ENCODE data around the gene ROCK2. TPM values are rescaled to one million over a fixed set of nuclear protein-coding genes. Genes with fewer than 3 reads are reported as not detected.

Gene ROCK2
- total RNA-seq, 1 donor from 2014 or later, result 20.0 TPM

GRCh38 chr2:11250400-11251196, 93.8 kb downstream of the ROCK2 start:
- TF ChIP-seq, protein P1, sequence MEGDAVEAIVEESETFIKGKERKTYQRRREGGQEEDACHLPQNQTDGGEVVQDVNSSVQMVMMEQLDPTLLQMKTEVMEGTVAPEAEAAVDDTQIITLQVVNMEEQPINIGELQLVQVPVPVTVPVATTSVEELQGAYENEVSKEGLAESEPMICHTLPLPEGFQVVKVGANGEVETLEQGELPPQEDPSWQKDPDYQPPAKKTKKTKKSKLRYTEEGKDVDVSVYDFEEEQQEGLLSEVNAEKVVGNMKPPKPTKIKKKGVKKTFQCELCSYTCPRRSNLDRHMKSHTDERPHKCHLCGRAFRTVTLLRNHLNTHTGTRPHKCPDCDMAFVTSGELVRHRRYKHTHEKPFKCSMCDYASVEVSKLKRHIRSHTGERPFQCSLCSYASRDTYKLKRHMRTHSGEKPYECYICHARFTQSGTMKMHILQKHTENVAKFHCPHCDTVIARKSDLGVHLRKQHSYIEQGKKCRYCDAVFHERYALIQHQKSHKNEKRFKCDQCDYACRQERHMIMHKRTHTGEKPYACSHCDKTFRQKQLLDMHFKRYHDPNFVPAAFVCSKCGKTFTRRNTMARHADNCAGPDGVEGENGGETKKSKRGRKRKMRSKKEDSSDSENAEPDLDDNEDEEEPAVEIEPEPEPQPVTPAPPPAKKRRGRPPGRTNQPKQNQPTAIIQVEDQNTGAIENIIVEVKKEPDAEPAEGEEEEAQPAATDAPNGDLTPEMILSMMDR (IDR thresholded peaks at IDR 0.05; ENCODE audit: insufficient read depth, low read length, severe bottlenecking), result no peak
- DNase-seq (ENCODE audit: low read depth) (peak; percentile 43), FAIRE-seq (no peak)
- Histone ChIP-seq H3K4me3 (ENCODE audit: low read depth, low read length) (no peak overlapping the region), H3K36me3 (ENCODE audit: control insufficient read depth, insufficient read depth, low read length) (no peaks in the 10 kb centered on the region), H3K27me3 (ENCODE audit: control insufficient read depth, insufficient read depth, low read length) (no peaks in the 10 kb centered on the region)

DNA sequence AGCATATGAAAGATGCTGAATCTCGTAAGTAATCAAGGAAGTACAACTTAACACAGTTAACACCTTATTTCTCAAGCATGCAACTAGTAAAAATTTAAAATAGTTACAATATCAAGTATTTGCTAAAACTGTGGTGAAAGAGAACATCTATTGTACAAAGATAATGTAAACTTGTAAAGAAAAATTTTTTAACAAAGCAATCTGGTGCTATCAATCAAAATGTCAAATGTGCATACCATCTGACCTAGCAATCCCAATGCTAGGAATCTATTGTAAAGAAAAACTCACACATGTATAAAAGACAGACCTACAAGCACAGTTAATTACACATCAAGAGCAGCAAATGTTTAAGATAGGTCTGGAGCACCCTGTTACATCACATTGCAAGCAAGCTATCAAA, 99.1 kb downstream of the ROCK2 start:
- no peaks in the 10 kb centered on the region for H3K27me3 ChIP-seq (ENCODE audit: control insufficient read depth, insufficient read depth, low read length)
- FAIRE-seq (no peak), DNase-seq (ENCODE audit: low read depth) (no peak)
- TF ChIP-seq, protein P1 (IDR thresholded peaks at IDR 0.05; ENCODE audit: insufficient read depth, low read length, severe bottlenecking), result no peak
- H3K36me3 ChIP-seq (ENCODE audit: control insufficient read depth, insufficient read depth, low read length), result no peaks in the 10 kb centered on the region
- H3K4me3 ChIP-seq (ENCODE audit: low read depth, low read length), result no peak overlapping the region

DNA sequence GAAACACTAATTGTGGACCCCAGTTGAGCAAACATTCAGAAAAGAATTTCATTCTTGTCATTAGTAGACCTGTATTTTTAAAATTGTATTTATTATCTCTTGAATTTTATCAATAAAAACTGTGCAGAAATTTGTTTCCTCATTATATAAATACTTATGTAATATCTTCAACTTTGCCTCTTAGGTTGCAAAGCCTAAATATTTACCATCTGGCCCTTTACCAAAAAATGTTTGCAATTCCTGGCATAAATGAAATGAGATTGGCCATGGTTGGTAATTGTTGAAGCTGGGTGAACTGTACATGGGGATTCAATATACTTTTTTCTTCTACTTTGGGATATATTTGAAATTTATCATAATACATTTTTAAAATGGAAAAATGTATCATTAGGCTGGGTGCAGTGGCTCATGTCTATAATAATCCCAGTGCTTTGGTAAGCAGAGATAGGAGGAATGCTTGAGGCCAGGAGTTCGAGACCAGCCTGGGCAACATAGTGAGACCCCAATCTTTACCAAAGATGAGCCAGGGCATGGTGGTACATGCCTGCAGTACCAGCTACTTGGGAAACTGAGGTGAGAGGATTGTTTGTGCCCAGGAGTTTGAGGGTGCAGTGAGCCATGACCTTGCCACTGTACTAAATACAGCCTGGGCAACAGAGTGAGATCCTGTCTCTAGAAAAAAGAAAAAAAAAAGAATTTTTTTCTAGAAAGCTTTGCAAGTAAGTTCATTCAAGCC, 100.2 kb downstream of the ROCK2 start:
- H3K27me3 ChIP-seq (ENCODE audit: control insufficient read depth, insufficient read depth, low read length), result no peaks in the 10 kb centered on the region
- no peak for DNase-seq (ENCODE audit: low read depth)
- no peak overlapping the region for H3K4me3 ChIP-seq (ENCODE audit: low read depth, low read length)
- H3K36me3 ChIP-seq (ENCODE audit: control insufficient read depth, insufficient read depth, low read length), result no peaks in the 10 kb centered on the region
- no peak for FAIRE-seq
- TF ChIP-seq, protein P1 (IDR thresholded peaks at IDR 0.05; ENCODE audit: insufficient read depth, low read length, severe bottlenecking), result no peak

DNA sequence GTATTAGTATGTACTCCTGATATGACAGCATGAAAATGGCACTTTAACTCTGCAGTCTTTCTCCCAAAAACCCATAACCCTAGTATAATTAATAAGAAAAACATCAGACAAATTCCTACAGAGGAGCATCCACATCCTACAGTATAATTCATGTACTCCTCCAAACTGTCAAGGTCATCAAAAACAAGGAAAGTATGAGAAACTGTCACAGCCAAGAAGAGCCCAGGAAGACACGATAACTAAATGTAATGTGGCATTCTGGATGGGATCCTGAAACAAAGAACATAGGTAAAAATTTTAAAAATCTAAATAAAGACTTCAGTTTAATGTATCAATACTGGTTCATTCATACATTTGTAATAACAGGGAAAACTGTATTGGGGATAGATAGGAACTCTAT, 100.9 kb downstream of the ROCK2 start:
- H3K4me3 ChIP-seq (ENCODE audit: low read depth, low read length), result no peak overlapping the region
- no peaks in the 10 kb centered on the region for H3K36me3 ChIP-seq (ENCODE audit: control insufficient read depth, insufficient read depth, low read length)
- no peaks in the 10 kb centered on the region for H3K27me3 ChIP-seq (ENCODE audit: control insufficient read depth, insufficient read depth, low read length)
- FAIRE-seq, result no peak
- no peak for DNase-seq (ENCODE audit: low read depth)
- TF ChIP-seq, protein P1 (IDR thresholded peaks at IDR 0.05; ENCODE audit: insufficient read depth, low read length, severe bottlenecking), result no peak

- Histone ChIP-seq H3K4me3 (ENCODE audit: low read depth, low read length) (no peak overlapping the region), H3K36me3 (ENCODE audit: control insufficient read depth, insufficient read depth, low read length) (no peaks in the 10 kb centered on the region), H3K27me3 (ENCODE audit: control insufficient read depth, insufficient read depth, low read length) (no peaks in the 10 kb centered on the region)
- FAIRE-seq (no peak), DNase-seq (ENCODE audit: low read depth) (no peak)
- TF ChIP-seq, protein P1 (IDR thresholded peaks at IDR 0.05; ENCODE audit: insufficient read depth, low read length, severe bottlenecking), result no peak
Measured at GRCh38 chr2:11242542-11243174, 101.8 kb downstream of the ROCK2 start.

Data from bronchial epithelial cell (primary cell).